Brain microvascular endothelial cell (primary cell): ENCODE measurements around the gene GPRC5D.

Experiments used
- DNase-seq: peaks from one replicate; pipeline ENCODE4 v3.0.0-alpha.2; 2020
- H3K27ac ChIP-seq: fragments of 250-450 bp; sonication (Bioruptor Pico); 2 replicates; pipeline ENCODE4 v1.5.1; 2020; ENCODE audit warnings: mild to moderate bottlenecking, moderate library complexity
- H3K27me3 ChIP-seq: fragments of 250-450 bp; sonication (Bioruptor Pico); replicated peaks from 2 replicates; pipeline ENCODE4 v1.5.1; 2020; ENCODE audit warnings: mild to moderate bottlenecking
- H3K36me3 ChIP-seq: fragments of 250-450 bp; sonication (Bioruptor Pico); replicated peaks from 2 replicates; pipeline ENCODE4 v1.5.1; 2020; ENCODE audit warnings: mild to moderate bottlenecking
- H3K4me3 ChIP-seq: 2 replicates; pipeline ENCODE4 v1.5.1; 2011; ENCODE audit warnings: low read depth, mild to moderate bottlenecking, control low read depth, low read length, moderate library complexity
- in situ Hi-C: cut with HindIII; loops from 2 replicates; pipeline ENCODE4 v1.10.0; 2017; ENCODE audit warnings: low sequenced_read_pairs, low pct_ligation_motif_present
- TF ChIP-seq, protein P1 (sequence below): IDR thresholded peaks from 2 replicates; pipeline ENCODE4 v1.5.1; 2011; ENCODE audit warnings: low read depth, mild to moderate bottlenecking, moderate library complexity, low read length, control low read depth, inconsistent platforms; ENCODE audit errors: missing control alignments

The GPRC5D gene

DNA sequence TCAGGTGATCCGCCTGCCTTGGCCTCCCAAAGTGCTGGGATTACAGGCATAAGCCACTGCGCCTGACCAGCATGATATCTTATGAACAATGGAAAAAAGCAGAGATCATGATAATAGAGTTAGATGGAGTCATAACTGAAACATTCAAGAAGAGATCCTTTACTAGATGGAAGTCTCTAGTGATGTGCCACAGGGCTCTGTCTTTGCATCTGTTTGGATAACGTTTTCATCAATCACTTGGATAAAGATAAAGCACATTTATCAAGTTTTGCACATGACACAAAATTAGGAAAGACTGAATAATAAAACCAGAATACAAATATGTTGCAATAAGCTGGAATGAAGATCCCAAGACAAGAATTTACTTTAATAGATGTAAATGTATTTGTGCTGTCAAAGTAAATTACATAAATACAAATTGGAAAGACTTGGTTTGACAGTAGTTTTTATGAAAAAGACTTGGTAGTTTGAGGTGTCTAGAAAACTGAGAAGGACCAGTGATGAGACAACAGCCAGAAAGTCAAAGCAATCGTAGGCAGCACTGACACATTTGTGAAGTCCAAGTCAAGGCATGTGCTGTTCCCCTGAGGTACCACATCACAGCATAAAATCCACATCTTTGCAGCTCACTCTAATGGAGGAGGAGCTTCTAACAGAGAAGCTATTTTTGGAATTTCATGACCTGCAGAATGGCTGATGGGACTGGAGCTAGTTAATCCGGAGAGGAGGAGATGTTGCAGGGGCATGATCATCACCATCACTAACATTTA, 32.1 kb downstream of the GPRC5D start:
- H3K27me3 ChIP-seq, result no peaks in the 10 kb centered on the region
- in situ Hi-C loops, result no loop called here
- no peak overlapping the region for H3K27ac ChIP-seq
- TF ChIP-seq, protein P1, sequence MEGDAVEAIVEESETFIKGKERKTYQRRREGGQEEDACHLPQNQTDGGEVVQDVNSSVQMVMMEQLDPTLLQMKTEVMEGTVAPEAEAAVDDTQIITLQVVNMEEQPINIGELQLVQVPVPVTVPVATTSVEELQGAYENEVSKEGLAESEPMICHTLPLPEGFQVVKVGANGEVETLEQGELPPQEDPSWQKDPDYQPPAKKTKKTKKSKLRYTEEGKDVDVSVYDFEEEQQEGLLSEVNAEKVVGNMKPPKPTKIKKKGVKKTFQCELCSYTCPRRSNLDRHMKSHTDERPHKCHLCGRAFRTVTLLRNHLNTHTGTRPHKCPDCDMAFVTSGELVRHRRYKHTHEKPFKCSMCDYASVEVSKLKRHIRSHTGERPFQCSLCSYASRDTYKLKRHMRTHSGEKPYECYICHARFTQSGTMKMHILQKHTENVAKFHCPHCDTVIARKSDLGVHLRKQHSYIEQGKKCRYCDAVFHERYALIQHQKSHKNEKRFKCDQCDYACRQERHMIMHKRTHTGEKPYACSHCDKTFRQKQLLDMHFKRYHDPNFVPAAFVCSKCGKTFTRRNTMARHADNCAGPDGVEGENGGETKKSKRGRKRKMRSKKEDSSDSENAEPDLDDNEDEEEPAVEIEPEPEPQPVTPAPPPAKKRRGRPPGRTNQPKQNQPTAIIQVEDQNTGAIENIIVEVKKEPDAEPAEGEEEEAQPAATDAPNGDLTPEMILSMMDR, result no peak
- peaks cover 57% of the 10 kb centered on the region for H3K36me3 ChIP-seq
- DNase-seq, result no peak
- no peak overlapping the region for H3K4me3 ChIP-seq

DNA sequence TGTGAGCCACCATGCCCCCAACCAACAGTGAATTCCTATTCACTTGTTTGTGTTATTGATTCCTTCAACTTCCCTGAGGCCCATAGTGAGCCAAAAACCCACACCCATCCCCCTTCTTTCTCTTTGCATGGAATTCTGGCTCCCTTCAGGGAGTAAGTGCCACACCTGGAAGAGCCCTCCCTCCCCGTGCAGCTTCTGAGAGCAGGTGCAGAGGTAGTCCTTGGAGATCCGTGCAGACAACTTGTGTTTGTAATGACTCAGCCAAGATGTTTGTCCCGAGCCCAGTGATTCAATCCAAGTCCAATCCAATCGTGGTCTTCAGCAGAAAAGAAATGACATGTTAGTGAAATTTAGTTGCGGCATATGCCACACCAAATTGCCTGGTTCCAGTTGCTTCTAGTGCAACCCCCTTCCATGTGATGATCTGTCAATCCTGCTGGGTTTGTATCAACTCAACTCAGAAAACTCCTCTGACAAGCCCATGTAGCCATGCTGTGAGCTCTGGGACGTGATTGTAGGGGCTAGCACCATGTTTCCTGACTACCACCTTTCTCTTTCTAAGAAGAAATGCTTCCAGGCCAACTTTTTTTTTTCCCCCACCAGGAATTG, 33.1 kb downstream of the GPRC5D start:
- TF ChIP-seq, protein P1, result no peak
- Histone ChIP-seq H3K27ac (peak overlapping the region; percentile 23), H3K4me3 (no peak overlapping the region), H3K36me3 (peaks cover 62% of the 10 kb centered on the region), H3K27me3 (no peaks in the 10 kb centered on the region)
- in situ Hi-C loops, result no loop called here
- DNase-seq, result no peak

DNA sequence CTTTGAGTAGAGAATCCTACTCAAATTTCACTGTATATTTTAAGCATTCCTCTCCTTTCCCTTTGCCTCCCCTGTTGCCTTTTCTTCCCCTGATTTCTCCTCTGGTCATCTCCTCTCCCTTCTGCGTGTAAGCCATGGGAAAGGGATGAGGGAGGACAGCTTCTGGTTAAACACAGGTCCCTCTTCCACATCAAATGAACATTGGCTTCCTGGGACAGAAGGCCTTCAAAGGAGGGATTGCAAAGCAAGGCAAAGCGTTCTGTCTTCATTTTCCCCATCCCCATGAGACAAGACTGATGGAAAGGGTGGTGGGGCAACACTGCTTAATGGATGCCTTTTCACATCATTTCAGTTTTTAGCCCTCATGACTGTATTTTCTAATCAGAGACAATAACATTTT, 34.5 kb downstream of the GPRC5D start:
- TF ChIP-seq, protein P1, result no peak
- Histone ChIP-seq H3K4me3 (no peak overlapping the region), H3K27ac (no peak overlapping the region), H3K27me3 (no peaks in the 10 kb centered on the region), H3K36me3 (peaks cover 74% of the 10 kb centered on the region)
- in situ Hi-C loops, result no loop called here
- no peak for DNase-seq

DNA sequence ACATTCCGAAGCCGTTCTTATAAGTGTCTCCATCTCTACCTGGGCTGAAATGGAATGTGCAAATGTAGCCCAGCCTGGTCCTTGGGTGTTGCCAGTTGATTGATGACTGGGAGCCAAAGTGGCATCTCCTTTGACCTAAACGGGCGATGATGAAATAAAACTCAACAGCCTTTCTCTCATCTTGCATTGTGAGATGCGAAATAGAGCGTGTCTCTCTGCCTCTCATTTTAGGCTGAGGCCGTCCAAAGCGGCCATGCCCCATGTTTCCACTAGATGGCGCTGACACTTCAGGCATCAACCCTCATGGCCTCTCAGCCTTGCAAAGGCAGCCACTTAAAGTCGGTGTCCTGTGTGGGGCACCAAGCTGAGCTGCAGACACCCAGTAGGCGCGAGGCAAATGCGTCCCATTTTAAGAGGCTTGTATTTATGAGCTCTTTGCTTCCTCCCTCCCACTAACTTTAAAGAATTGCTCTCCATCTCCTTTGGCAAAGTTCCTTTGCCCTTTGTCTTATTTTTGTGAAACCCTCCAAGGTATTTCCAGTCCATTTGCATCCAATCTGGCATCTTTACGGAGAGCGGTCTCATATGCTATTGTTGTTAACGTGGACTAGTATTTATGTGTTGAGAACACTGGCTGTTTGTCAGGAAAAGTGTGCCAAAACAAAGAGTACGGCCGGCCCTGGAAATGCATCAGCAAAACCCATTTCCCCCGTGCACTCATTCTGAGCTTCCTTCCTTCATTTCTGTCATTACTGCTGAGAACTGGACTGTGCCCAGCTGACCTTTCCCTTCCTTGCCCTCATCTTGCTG, 35.6 kb downstream of the GPRC5D start:
- no peak overlapping the region for H3K4me3 ChIP-seq
- H3K36me3 ChIP-seq, result peaks cover 84% of the 10 kb centered on the region
- H3K27ac ChIP-seq, result no peak overlapping the region
- DNase-seq, result peak; percentile 74
- in situ Hi-C loops, result no loop called here
- TF ChIP-seq, protein P1, result peak; percentile 98
- H3K27me3 ChIP-seq, result no peaks in the 10 kb centered on the region

DNA sequence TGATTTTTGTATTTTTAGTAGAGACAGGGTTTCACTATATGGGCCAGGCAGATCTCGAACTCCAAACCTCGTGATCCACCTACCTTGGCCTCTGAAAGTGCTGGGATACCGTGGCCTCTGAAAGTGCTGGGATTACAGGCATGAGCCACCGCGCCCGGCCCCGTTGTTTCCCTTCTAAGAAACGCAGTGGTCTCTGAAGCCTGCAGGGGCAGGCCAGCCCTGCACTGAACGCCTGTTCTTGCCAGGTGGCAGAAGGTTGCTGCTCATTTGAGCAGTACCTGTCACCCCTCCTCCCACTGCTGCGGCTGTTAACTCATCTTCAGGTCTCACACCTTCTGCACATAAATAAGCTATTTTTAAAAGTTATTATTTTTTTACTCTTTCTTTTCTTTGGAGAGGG, 36.3 kb downstream of the GPRC5D start:
- TF ChIP-seq, protein P1, result no peak
- in situ Hi-C loops, result no loop called here

More for the DNA sequence above, 36.3 kb downstream of the GPRC5D start:
- H3K27me3 ChIP-seq, result no peaks in the 10 kb centered on the region
- no peak overlapping the region for H3K27ac ChIP-seq
- DNase-seq, result no peak
- no peak overlapping the region for H3K4me3 ChIP-seq
- peaks cover 86% of the 10 kb centered on the region for H3K36me3 ChIP-seq
